Common myeloid progenitor, CD34-positive (primary cell): ENCODE results near the gene AAK1.

Source experiments
- CTCF ChIA-PET: fragments of 350-600 bp; sonication (Branson Sonifier 250); formaldehyde crosslinking; loops from one replicate; lab custom pipeline; 2021; ENCODE audit warnings: antibody characterized with exemption; lab: Charles Lee
- POLR2A ChIA-PET: fragments of 350-600 bp; sonication (Branson Sonifier 250); formaldehyde crosslinking; loops from one replicate; lab custom pipeline; 2021; ENCODE audit warnings: antibody characterized with exemption; lab: Charles Lee
- DNase-seq, 3 donors: peaks; one replicate each; pipeline versions ENCODE4 v3.0.0 to v3.0.0-alpha.2; 2013
- H3K27ac ChIP-seq, 2 experiments: 1 replicate in 1 of 2; 2 replicates in 1 of 2; pipeline ENCODE4 v1.7.0; 2013; ENCODE audit warnings: inconsistent platforms in 2 of 2, low read length in 2 of 2, mild to moderate bottlenecking in 2 of 2, low read depth in 1 of 2, moderate library complexity in 1 of 2; ENCODE audit not compliant: severe bottlenecking in 2 of 2, insufficient read depth in 1 of 2, poor library complexity in 1 of 2
- H3K27me3 ChIP-seq, 5 experiments: replicated peaks in 2 of 5; 1 replicate in 3 of 5; 2 replicates in 2 of 5; pipeline versions ENCODE4 v1.6.1 to v1.7.0; 2013; ENCODE audit warnings: low read length in 4 of 5, mild to moderate bottlenecking in 2 of 5, moderate library complexity in 2 of 5, inconsistent platforms in 1 of 5; ENCODE audit not compliant: insufficient read depth in 5 of 5, control insufficient read depth in 4 of 5
- H3K36me3 ChIP-seq, 4 experiments: 1 replicate in 2 of 4; 2 replicates in 2 of 4; pipeline versions ENCODE4 v1.6.1 to v1.7.0; 2013; ENCODE audit warnings: low read length in 3 of 4, control low read depth in 1 of 4, mild to moderate bottlenecking in 1 of 4; ENCODE audit not compliant: control insufficient read depth in 4 of 4, insufficient read depth in 4 of 4
- H3K4me1 ChIP-seq, 4 experiments: 1 replicate in 3 of 4; 2 replicates in 1 of 4; pipeline versions ENCODE4 v1.6.1 to v1.7.1; 2013; ENCODE audit warnings: low read length in 3 of 4, mild to moderate bottlenecking in 3 of 4, control low read depth in 1 of 4, inconsistent platforms in 1 of 4, moderate library complexity in 1 of 4; ENCODE audit not compliant: control insufficient read depth in 4 of 4, insufficient read depth in 4 of 4; ENCODE audit errors: control extremely low read depth in 1 of 4
- H3K4me3 ChIP-seq, 7 experiments: 1 replicate in 4 of 7; 2 replicates in 3 of 7; pipeline versions ENCODE4 v1.5.1 to v1.7.0; 2013; ENCODE audit warnings: mild to moderate bottlenecking in 7 of 7, low read length in 6 of 7, moderate library complexity in 6 of 7, inconsistent platforms in 2 of 7, low read depth in 2 of 7, control low read depth in 1 of 7; ENCODE audit not compliant: insufficient read depth in 4 of 7, control insufficient read depth in 1 of 7; ENCODE audit errors: extremely low read depth in 1 of 7
- H3K9me3 ChIP-seq, 5 experiments: 1 replicate in 4 of 5; 2 replicates in 1 of 5; pipeline versions ENCODE4 v1.6.1 to v1.7.1; 2013; ENCODE audit warnings: low read length in 4 of 5, mild to moderate bottlenecking in 2 of 5, inconsistent platforms in 1 of 5, low read depth in 1 of 5, moderate library complexity in 1 of 5; ENCODE audit not compliant: control insufficient read depth in 4 of 5, insufficient read depth in 2 of 5; ENCODE audit errors: control extremely low read depth in 1 of 5
- WGBS: methylation state at CpG from one replicate; pipeline ENCODE4 v1.1.5; 2013; ENCODE audit not compliant: insufficient coverage; 5-methylcytosine and 5-hydroxymethylcytosine counted together

The AAK1 gene

DNA sequence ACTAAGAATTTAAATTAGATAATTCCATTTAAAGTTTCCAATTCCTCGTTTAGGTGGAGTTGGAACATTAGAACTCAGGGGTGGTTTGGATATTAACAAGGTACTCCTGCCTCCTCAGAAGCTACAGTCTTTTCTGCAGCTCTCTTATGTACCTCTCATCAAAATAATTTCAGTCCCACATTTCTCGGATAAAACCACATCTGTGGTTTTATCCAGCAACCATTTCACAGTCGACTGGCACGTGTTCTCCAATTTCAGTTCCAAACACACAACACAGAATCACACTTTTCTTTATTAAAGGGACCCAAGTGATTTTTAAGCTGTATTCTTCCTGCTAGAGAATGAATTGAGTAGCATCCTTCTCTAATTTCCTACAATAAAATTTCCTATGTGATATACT lies 183.6 kb downstream of the AAK1 start:
- DNase-seq: peak in 2 of 3 donors; percentile 18 to 24
- Histone ChIP-seq H3K36me3 (peaks cover 0 to 2% (median under 1%) of the 10 kb centered on the region in 4 experiments), H3K4me1 (peaks cover 0 to 8% (median 3%) of the 10 kb centered on the region in 4 experiments), H3K9me3 (no peaks in the 10 kb centered on the region), H3K4me3 (no peak overlapping the region), H3K27ac (no peak overlapping the region), H3K27me3 (no peaks in the 10 kb centered on the region)
- WGBS: 23% methylated on average over 3 of the region's 4 CpGs
- ChIA-PET POLR2A (no interaction called here), CTCF (interaction anchor here (0.7 kb wide), 1 partner anchor 94 kb away, joined by 3 read pairs; no protein-coding TSS in a partner anchor)

DNA sequence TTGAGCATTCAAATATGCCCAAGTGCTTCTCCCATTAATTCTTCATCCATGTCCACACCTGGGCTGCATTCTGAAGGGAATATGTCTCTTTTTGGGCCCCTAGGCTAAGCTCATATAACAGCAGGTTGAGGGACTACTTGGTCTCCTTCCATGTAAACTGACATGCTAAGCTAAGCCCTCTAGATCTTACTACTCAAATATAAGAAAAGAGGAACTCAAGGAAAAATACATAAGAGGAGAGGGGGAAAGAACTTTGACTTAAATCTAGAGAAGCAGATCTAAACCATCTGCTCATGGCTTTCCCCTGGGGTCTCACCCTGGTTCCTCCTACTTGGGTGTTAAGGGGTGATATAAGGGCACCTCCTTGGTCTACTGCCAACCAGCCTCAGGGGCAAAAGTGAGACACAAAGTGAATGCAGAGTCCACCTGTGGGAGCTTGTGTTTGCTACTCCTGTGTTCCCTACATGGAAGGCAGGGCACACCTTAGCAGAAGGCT lies 186.5 kb downstream of the AAK1 start:
- POLR2A ChIA-PET: no interaction called here
- peak in 2 of 3 donors; percentile 47 to 60 for DNase-seq

DNA sequence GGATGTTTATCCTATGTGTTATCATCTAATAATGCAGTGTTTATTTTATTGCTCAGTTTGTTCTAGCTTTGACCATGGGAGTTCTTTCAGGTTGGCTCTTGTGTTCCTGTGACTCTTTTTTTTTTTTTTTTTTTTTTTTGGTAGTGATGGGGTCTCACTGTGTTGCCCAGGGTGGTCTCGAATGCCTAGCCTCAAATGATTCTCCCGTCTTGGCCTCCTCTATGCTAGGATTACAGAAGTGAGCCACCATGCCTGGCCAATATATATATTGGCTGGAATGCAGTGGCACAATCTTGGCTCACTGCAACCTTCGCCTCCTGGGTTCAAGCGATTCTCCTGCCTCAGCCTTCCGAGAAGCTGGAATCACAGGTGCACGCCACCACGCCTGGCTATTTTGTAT lies 187.4 kb downstream of the AAK1 start:
- H3K27ac ChIP-seq: no peak overlapping the region
- peaks cover 0 to 8% (median 3%) of the 10 kb centered on the region in 4 experiments for H3K4me1 ChIP-seq
- no peaks in the 10 kb centered on the region for H3K9me3 ChIP-seq
- 97% methylated on average over 7 of the region's 7 CpGs for WGBS
- POLR2A ChIA-PET: no interaction called here
- CTCF ChIA-PET: interaction anchor here (0.7 to 1.1 kb wide), 2 partner anchors 12 to 13 kb away, joined by 3 read pairs; no protein-coding TSS in a partner anchor
- no peaks in the 10 kb centered on the region for H3K27me3 ChIP-seq
- no peak for DNase-seq
- no peak overlapping the region for H3K4me3 ChIP-seq
- H3K36me3 ChIP-seq: peaks cover 0 to 2% (median 0%) of the 10 kb centered on the region in 4 experiments

More for the DNA sequence above, 186.5 kb downstream of the AAK1 start:
- no peak overlapping the region for H3K27ac ChIP-seq
- CTCF ChIA-PET: interaction anchor here (1.1 to 1.3 kb wide), 2 partner anchors 14 to 19 kb away, joined by 3 to 5 read pairs; partner anchors contain the start of gene NFU1
- no peaks in the 10 kb centered on the region for H3K27me3 ChIP-seq
- no peak overlapping the region for H3K4me3 ChIP-seq
- H3K9me3 ChIP-seq: no peaks in the 10 kb centered on the region
- H3K4me1 ChIP-seq: peaks cover 0 to 8% (median 3%) of the 10 kb centered on the region in 4 experiments
- peaks cover 0 to 2% (median 0%) of the 10 kb centered on the region in 4 experiments for H3K36me3 ChIP-seq

DNA sequence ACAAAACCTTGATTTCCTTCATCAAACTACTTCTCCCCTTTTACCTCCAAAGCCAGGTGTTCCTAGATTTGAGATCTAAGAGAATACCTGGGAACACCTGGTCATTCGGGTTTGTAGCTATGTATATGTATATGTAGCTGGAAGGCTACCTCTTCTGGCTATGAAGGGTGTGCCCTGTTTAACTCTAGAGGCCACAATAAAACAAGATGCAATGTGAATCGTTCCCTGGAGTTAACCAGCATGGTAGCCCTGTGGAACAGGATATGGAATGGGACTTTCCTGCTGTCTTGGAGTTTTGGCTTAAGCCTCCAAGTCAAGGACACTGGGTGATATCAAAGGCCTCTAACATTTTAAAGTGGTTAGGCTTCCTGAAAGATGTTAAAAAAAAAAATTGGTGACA lies 188.6 kb downstream of the AAK1 start:
- WGBS: 100% methylated on average over 2 of the region's 2 CpGs
- CTCF ChIA-PET: no interaction called here
- Histone ChIP-seq H3K4me3 (no peak overlapping the region), H3K9me3 (no peaks in the 10 kb centered on the region), H3K27me3 (no peaks in the 10 kb centered on the region), H3K27ac (no peak overlapping the region), H3K36me3 (no peaks in the 10 kb centered on the region), H3K4me1 (peaks cover 0 to 8% (median 3%) of the 10 kb centered on the region in 4 experiments)
- no peak for DNase-seq
- POLR2A ChIA-PET: no interaction called here

DNA sequence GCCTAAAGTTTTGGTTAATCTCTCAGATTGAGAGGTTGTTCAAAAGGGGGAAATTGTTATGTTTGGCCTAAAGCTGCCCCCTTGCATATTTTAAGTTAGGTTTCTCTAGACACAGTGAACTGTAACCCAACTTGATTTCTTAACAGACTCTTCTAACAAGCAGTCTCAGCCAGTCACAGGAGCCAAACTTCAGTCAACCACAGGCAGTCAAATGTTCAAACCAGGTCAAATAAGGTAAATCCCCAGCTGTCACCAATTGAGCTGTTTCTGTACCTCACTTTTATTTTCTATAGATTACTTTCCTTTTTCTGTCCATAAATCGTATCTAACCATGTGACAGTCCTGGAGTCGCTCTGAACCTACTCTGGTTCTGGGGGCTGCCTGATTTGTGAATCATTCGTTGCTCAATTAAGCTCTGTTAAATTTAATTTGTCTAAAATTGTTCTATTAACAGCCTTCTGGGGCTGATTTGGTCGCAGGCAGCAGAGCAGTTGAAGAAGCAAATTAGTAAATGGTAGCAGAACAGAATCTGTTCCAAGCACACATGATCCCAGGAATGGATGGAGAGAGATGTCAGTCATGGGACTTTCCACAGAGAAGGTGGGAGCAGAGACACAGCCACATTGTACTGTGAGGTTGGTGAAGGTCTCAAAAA lies 189.9 kb downstream of the AAK1 start:
- no peaks in the 10 kb centered on the region for H3K9me3 ChIP-seq
- no peak overlapping the region for H3K27ac ChIP-seq
- ChIA-PET CTCF (no interaction called here), POLR2A (interaction anchor here (0.6 kb wide), 1 partner anchor 28 kb away, joined by 4 read pairs; no protein-coding TSS in a partner anchor)
- no peak overlapping the region for H3K4me3 ChIP-seq
- no peak for DNase-seq
- 100% methylated on average over 2 of the region's 4 CpGs for WGBS
- H3K27me3 ChIP-seq: no peaks in the 10 kb centered on the region
- H3K36me3 ChIP-seq: no peaks in the 10 kb centered on the region
- H3K4me1 ChIP-seq: peaks cover 0 to 8% (median 3%) of the 10 kb centered on the region in 4 experiments

DNA sequence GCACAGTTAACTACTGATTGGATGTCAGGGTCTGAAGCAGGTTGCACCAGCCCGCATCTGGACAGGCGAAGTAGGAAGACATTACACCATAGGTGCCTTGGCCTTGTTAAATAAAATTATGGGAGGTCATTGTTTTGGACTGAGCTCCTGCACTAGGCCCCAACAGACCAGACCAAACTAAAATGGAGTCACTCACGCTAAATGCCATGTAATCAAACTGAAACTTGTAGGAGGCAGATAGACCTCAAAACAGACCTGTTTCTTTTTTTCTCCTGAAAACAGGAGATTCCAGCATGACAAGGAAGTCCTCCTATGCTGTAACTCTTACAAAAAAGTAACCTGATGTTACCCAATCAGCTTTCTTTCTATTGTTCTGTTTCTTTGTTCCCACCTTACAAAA lies 190.9 kb downstream of the AAK1 start:
- ChIA-PET POLR2A (no interaction called here), CTCF (no interaction called here)
- H3K36me3 ChIP-seq: no peaks in the 10 kb centered on the region
- H3K9me3 ChIP-seq: no peaks in the 10 kb centered on the region
- WGBS: 100% methylated on average over 1 of the region's 3 CpGs
- H3K27me3 ChIP-seq: no peaks in the 10 kb centered on the region
- H3K4me3 ChIP-seq: no peak overlapping the region
- DNase-seq: no peak
- H3K27ac ChIP-seq: no peak overlapping the region
- H3K4me1 ChIP-seq: peaks cover 0 to 8% (median 3%) of the 10 kb centered on the region in 4 experiments

DNA sequence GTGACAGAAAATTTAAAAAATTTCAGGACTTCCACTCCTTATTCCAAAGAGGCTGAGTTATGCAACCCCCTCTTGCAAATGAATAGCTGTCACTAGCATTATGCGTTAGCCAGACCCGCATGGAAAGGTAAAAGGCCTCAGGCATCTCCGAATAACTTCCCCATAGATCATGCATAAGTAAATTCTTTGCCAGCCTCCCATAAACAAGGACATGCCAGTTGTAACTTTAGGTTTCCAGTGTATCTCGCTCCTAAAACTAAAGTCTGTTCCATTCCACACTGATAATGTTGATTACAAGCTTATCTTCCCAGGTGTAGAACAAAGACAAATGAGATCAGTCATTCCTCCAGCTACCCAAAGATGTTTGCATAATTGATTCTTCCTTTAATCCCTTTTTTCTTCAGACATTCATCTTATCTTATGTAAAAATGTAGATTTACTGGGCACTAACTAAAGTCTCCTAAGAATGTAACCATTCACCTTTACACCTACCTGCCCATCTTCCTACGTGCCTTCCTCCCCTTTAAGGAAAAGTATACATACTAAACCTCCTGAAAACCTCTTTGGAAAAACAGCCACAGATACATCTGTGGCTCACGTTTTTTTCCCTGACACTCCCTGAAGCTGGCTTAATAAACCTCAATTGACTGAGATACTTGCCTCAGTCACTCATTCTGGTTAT lies 192.7 kb downstream of the AAK1 start:
- POLR2A ChIA-PET: no interaction called here
- Histone ChIP-seq H3K4me3 (no peak overlapping the region), H3K9me3 (no peaks in the 10 kb centered on the region), H3K36me3 (no peaks in the 10 kb centered on the region), H3K27ac (no peak overlapping the region), H3K27me3 (no peaks in the 10 kb centered on the region), H3K4me1 (no peaks in the 10 kb centered on the region)
- CTCF ChIA-PET: interaction anchor here (1.4 kb wide), 1 partner anchor 15 kb away, joined by 3 read pairs; no protein-coding TSS in a partner anchor
- 92% methylated on average over 5 of the region's 6 CpGs for WGBS
- no peak for DNase-seq
